A549 (cell line): ENCODE results near the gene RFPL2. TPM values are rescaled to one million over a fixed set of nuclear protein-coding genes. Genes with fewer than 3 reads are reported as not detected.

ENCODE experiments used
- ATAC-seq, 2 experiments: fragments of 200-7000 bp in 1 of 2; fragments of >200 bp in 1 of 2; cut with Nextera tagmentation in 1 of 2; cut with Tn5 transposase in 1 of 2; 3 replicates each; pipeline versions ENCODE4 v1.8.0 to v1.9.1; 2018 to 2020; ENCODE audit warnings: mild to moderate bottlenecking in 1 of 2, moderate library complexity in 1 of 2
- CTCF ChIA-PET: fragments of 300-600 bp; sonication (Branson Sonifier 250); formaldehyde crosslinking; extraction: SDS; loops from one replicate; lab custom pipeline; 2021; ENCODE audit warnings: antibody characterized with exemption, inconsistent platforms; lab: Yijun Ruan, JAX
- POLR2A ChIA-PET: fragments of 350-600 bp; formaldehyde crosslinking; extraction: SDS; loops from one replicate; lab custom pipeline; 2021; ENCODE audit warnings: antibody characterized with exemption, inconsistent platforms; lab: Yijun Ruan, JAX
- DNase-seq, 2 experiments: peaks; one replicate each; pipeline versions ENCODE4 v3.0.0 to v3.0.0-alpha.2; 2011 to 2016; ENCODE audit warnings: low read depth in 1 of 2, low spot score in 1 of 2
- FAIRE-seq: peaks from 2 replicates; lab custom pipeline; 2011; peaks lifted over from hg19 to GRCh38; lab: Jason Lieb, UNC
- H3K27ac ChIP-seq, 2 experiments: fragments of >200 bp; sonication (Bioruptor Twin); formaldehyde crosslinking; 3 replicates each; pipeline ENCODE4 v1.5.1; 2016 to 2017
- H3K4me1 ChIP-seq: fragments of >200 bp; sonication (Bioruptor Twin); formaldehyde crosslinking; 3 replicates; pipeline ENCODE4 v1.6.1; 2016
- H3K4me2 ChIP-seq: fragments of >200 bp; sonication (Bioruptor Twin); formaldehyde crosslinking; 3 replicates; pipeline ENCODE4 v1.6.1; 2016
- H3K4me3 ChIP-seq: fragments of >200 bp; sonication (Bioruptor Twin); formaldehyde crosslinking; 3 replicates; pipeline ENCODE4 v1.5.1; 2016
- H3K9me3 ChIP-seq: fragments of >200 bp; sonication (Bioruptor Twin); formaldehyde crosslinking; 3 replicates; pipeline ENCODE4 v1.6.1; 2016
- BCL3 ChIP-seq: fragments of >200 bp; sonication (Bioruptor Twin); formaldehyde crosslinking; IDR thresholded peaks from 3 replicates; pipeline ENCODE4 v1.6.1; 2016
- EHF ChIP-seq: fragments of 250-450 bp; sonication (Bioruptor Pico); IDR thresholded peaks from 2 replicates; pipeline ENCODE4 v1.5.0; 2020; ENCODE audit warnings: mild to moderate bottlenecking
- EHMT2 ChIP-seq: fragments of 200-600 bp; sonication (generic); IDR thresholded peaks from 2 replicates; pipeline ENCODE4 v1.6.1; 2016; ENCODE audit warnings: antibody characterized with exemption, low read depth, mild to moderate bottlenecking, moderate library complexity
- ELK1 ChIP-seq: fragments of 150-350 bp; IDR thresholded peaks from 2 replicates; pipeline ENCODE4 v1.6.1; 2014; ENCODE audit warnings: low read depth, mild to moderate bottlenecking, low read length
- FOSL2 ChIP-seq, 2 experiments: fragments of 450-650 bp in 1 of 2; fragments of >200 bp in 1 of 2; sonication (Bioruptor Twin) in 1 of 2; formaldehyde crosslinking; IDR thresholded peaks; 2 replicates each; pipeline versions ENCODE4 v1.5.0 to v1.6.1; 2016 to 2020; ENCODE audit warnings: mild to moderate bottlenecking in 1 of 2, moderate library complexity in 1 of 2
- FOXS1 ChIP-seq: fragments of 250-450 bp; sonication (Bioruptor Pico); IDR thresholded peaks from 2 replicates; pipeline ENCODE4 v1.5.0; 2020; ENCODE audit warnings: mild to moderate bottlenecking, moderate library complexity
- GATA3 ChIP-seq: IDR thresholded peaks from 2 replicates; pipeline ENCODE4 v1.6.1; 2012; ENCODE audit warnings: borderline replicate concordance
- HMGXB4 ChIP-seq: fragments of 250-450 bp; sonication (Bioruptor Pico); IDR thresholded peaks from 2 replicates; pipeline ENCODE4 v1.5.0; 2021; ENCODE audit warnings: mild to moderate bottlenecking, moderate library complexity, borderline replicate concordance
- HOXA7 ChIP-seq: fragments of 250-450 bp; sonication (Bioruptor Pico); IDR thresholded peaks from 2 replicates; pipeline ENCODE4 v1.5.0; 2020; ENCODE audit warnings: mild to moderate bottlenecking, moderate library complexity
- HOXB13 ChIP-seq: fragments of 250-450 bp; sonication (Bioruptor Pico); IDR thresholded peaks from 2 replicates; pipeline ENCODE4 v1.5.0; 2020; ENCODE audit warnings: low read depth, mild to moderate bottlenecking, moderate library complexity
- HOXB5 ChIP-seq: fragments of 250-450 bp; sonication (Bioruptor Pico); IDR thresholded peaks from 2 replicates; pipeline ENCODE4 v1.5.0; 2020; ENCODE audit warnings: mild to moderate bottlenecking, moderate library complexity
- JUN ChIP-seq, 2 experiments: fragments of >200 bp; sonication (Bioruptor Twin); formaldehyde crosslinking; IDR thresholded peaks; 2 replicates in 1 of 2; 3 replicates in 1 of 2; pipeline ENCODE4 v1.6.1; 2016 to 2017
- JUNB ChIP-seq: fragments of >200 bp; sonication (Bioruptor Twin); formaldehyde crosslinking; IDR thresholded peaks from 2 replicates; pipeline ENCODE4 v1.6.1; 2016
- MAZ ChIP-seq: fragments of 150-350 bp; IDR thresholded peaks from 2 replicates; pipeline ENCODE4 v1.6.1; 2014; ENCODE audit warnings: antibody characterized with exemption, low read depth, low read length, borderline replicate concordance
- MYC ChIP-seq: IDR thresholded peaks from 2 replicates; pipeline ENCODE4 v1.6.1; 2012; ENCODE audit warnings: mild to moderate bottlenecking, inconsistent platforms, low read length, improper control_type of control experiment, borderline replicate concordance
- NR3C1 ChIP-seq: fragments of >200 bp; sonication (Bioruptor Twin); formaldehyde crosslinking; IDR thresholded peaks from 3 replicates; pipeline ENCODE4 v1.6.1; 2017
- PHF8 ChIP-seq: fragments of 200-600 bp; sonication (generic); IDR thresholded peaks from 2 replicates; pipeline ENCODE4 v1.6.1; 2016; ENCODE audit warnings: low read depth, mild to moderate bottlenecking, antibody characterized with exemption, moderate library complexity, borderline replicate concordance
- RAD21 ChIP-seq, 2 experiments: fragments of >200 bp in 1 of 2; sonication (Bioruptor Twin) in 1 of 2; formaldehyde crosslinking in 1 of 2; IDR thresholded peaks in 1 of 2; conservative IDR thresholded peaks in 1 of 2; 2 replicates in 1 of 2; 3 replicates in 1 of 2; pipeline ENCODE4 v1.6.1; 2012 to 2018; ENCODE audit warnings: inconsistent platforms in 1 of 2
- RCOR1 ChIP-seq: fragments of 150-350 bp; IDR thresholded peaks from 2 replicates; pipeline ENCODE4 v1.6.1; 2014; ENCODE audit warnings: antibody characterized with exemption, low read length, low read depth
- SMC3 ChIP-seq: fragments of >200 bp; sonication (Bioruptor Twin); formaldehyde crosslinking; IDR thresholded peaks from 3 replicates; pipeline ENCODE4 v1.6.1; 2018; ENCODE audit warnings: inconsistent platforms
- SREBF2 ChIP-seq: fragments of 450-650 bp; IDR thresholded peaks from 2 replicates; pipeline ENCODE4 v1.6.1; 2014; ENCODE audit warnings: mild to moderate bottlenecking, moderate library complexity
- TP53 ChIP-seq: fragments of 250-450 bp; sonication (Bioruptor Pico); IDR thresholded peaks from 2 replicates; pipeline ENCODE4 v1.5.0; 2021; ENCODE audit warnings: mild to moderate bottlenecking, moderate library complexity
- ZNF302 ChIP-seq: fragments of 250-450 bp; sonication (Bioruptor Pico); IDR thresholded peaks from 2 replicates; pipeline ENCODE4 v1.9.0; 2021; ENCODE audit warnings: inconsistent platforms, mild to moderate bottlenecking, moderate library complexity
- WGBS: methylation state at CpG from one replicate; pipeline ENCODE4 v1.1.6; 2017; ENCODE audit errors: missing lambda C conversion rate; 5-methylcytosine and 5-hydroxymethylcytosine counted together
- polyA plus RNA-seq, 4 experiments: library from polyadenylated mRNA; depleted of rRNA in 3 of 4; stranded (reverse); fragments of >200 nt; fragmentation: RNase III in 1 of 4; extraction: RNeasy Plus Mini Kit Qiagen cat#74134 plus additional on column Dnase treatment in 1 of 4; gene quantifications; 2 replicates in 3 of 4; 3 replicates in 1 of 4; pipeline ENCODE4 v1.2.3, GENCODE V29; 2011 to 2017
- TF ChIP-seq, protein P1 (sequence below): fragments of 250-450 bp; sonication (Bioruptor Pico); IDR thresholded peaks from 2 replicates; pipeline ENCODE4 v1.5.0; 2020; ENCODE audit warnings: low read depth, mild to moderate bottlenecking, moderate library complexity
- TF ChIP-seq, protein P2 (sequence below): fragments of >200 bp; sonication (Bioruptor Twin); formaldehyde crosslinking; IDR thresholded peaks from 2 replicates; pipeline ENCODE4 v1.6.1; 2016

RFPL2 gene
- polyA plus RNA-seq, 2 of the 4 experiments (the other 2 are of a cell fraction): 0.19 to 0.25 TPM

DNA sequence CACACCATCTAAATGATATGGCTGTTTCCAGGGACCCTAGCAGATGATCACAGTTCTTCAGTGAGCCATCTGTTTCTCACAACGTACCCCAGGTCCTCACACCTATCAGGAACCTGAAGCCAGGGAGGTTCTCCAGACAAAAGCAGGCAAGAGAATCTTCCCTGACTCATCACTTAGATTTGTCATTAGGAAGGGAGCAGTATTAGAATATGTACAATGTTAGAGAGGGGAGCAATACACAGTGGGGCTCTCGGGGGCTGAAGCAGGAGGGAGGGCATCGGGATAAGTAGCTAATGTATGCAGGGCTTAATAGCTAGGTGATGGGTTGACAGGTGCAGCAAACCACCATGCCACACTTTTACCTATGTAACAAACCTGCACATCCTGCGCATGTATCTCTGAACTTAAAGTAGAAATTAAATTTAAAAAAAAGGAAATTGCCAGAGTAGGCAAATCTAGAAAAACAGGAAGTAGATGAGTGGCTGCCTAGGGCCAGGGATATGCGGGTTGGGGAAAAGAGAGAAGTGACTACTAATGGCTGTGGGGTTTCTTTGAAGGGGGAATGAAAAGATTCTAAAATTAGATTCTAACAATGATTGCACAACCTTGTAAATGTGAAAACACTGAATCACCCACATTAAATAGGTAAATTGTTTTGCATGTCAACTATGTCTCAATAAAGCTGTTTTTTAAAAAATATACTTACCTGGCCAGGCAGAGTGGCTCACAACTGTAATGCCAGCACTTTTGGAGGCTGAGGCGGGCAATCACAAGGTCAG lies 60.2 kb downstream of the RFPL2 start:
- Histone ChIP-seq H3K4me1 (no peaks in the 10 kb centered on the region), H3K9me3 (no peaks in the 10 kb centered on the region), H3K27ac (no peak overlapping the region)
- CTCF ChIA-PET: no interaction called here
- ATAC-seq: no peak
- POLR2A ChIA-PET: no interaction called here
- 59% methylated on average over 6 of the region's 6 CpGs for WGBS
- no peak for DNase-seq
- TF ChIP-seq MYC: no peak
- no peak for TF ChIP-seq BCL3
- TF ChIP-seq JUNB: no peak
- TF ChIP-seq HOXB13 (CRISPR knock-in tag): no peak
- no peak for TF ChIP-seq GATA3
- no peak for TF ChIP-seq MAZ
- no peak for TF ChIP-seq SMC3
- no peak for TF ChIP-seq HOXB5 (CRISPR knock-in tag)
- TF ChIP-seq FOXS1: no peak
- TF ChIP-seq SREBF2: no peak
- TF ChIP-seq, protein P1, sequence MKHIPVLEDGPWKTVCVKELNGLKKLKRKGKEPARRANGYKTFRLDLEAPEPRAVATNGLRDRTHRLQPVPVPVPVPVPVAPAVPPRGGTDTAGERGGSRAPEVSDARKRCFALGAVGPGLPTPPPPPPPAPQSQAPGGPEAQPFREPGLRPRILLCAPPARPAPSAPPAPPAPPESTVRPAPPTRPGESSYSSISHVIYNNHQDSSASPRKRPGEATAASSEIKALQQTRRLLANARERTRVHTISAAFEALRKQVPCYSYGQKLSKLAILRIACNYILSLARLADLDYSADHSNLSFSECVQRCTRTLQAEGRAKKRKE (CRISPR knock-in tag): no peak
- TF ChIP-seq PHF8: no peak
- TF ChIP-seq HMGXB4 (CRISPR knock-in tag): no peak
- no peak for TF ChIP-seq ELK1
- no peak for TF ChIP-seq JUN (IDR thresholded peaks at IDR 0.05)
- no peak for TF ChIP-seq RCOR1
- no peak for TF ChIP-seq HOXA7
- TF ChIP-seq RAD21 (conservative IDR thresholded peaks at IDR 0.05 in 1 of 2, IDR thresholded peaks at IDR 0.05 in 1 of 2): no peak
- no peak for TF ChIP-seq NR3C1
- TF ChIP-seq EHMT2: no peak
- TF ChIP-seq, all 56 proteins: peak for 0
- FAIRE-seq: no peak
- H3K4me2 ChIP-seq: no peak overlapping the region
- H3K4me3 ChIP-seq: no peak overlapping the region

DNA sequence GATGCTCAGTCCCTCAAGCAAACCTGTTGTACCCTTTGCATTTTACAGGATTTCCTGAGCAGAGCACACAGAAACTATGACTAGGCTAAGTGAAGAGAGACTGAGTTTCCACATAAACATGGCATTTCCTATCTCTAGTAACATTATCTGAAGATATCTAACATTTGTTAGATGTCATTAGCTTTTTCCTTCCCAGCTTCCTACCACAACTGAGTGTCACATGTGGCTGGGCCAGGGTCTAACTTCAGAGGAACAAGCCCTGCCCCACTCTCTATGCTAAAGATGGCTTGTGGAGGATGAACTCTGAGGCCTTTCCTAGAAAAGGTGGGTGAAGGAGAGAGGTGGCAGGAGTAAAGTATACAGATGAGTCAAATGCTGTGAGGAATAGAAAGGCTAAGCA lies 62.3 kb downstream of the RFPL2 start:
- H3K4me3 ChIP-seq: no peak overlapping the region
- no peak for ATAC-seq
- no peak overlapping the region for H3K27ac ChIP-seq
- no peak for DNase-seq
- no peak overlapping the region for H3K4me2 ChIP-seq
- CTCF ChIA-PET: interaction anchor here (0.8 kb wide), 1 partner anchor 9 kb away, joined by 3 read pairs; no protein-coding TSS in a partner anchor
- no peaks in the 10 kb centered on the region for H3K9me3 ChIP-seq
- no peaks in the 10 kb centered on the region for H3K4me1 ChIP-seq
- FAIRE-seq: no peak
- POLR2A ChIA-PET: no interaction called here
- TF ChIP-seq ZNF302 (CRISPR knock-in tag) (no peak), FOSL2 (IDR thresholded peaks at IDR 0.05) (no peak), FOSL2 (CRISPR knock-in tag; IDR thresholded peaks at IDR 0.05) (no peak), EHF (CRISPR knock-in tag) (no peak), TP53 (CRISPR knock-in tag) (no peak)
- TF ChIP-seq, protein P2, sequence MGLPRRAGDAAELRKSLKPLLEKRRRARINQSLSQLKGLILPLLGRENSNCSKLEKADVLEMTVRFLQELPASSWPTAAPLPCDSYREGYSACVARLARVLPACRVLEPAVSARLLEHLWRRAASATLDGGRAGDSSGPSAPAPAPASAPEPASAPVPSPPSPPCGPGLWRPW: no peak
